DOHH2 (cell line): ENCODE data around the gene OIT3.

Experiments used
- H3F3A ChIP-seq: fragments of 200-600 bp; sonication (generic), shearing (Covaris generic); 2 replicates; pipeline ENCODE4 v1.6.0; 2016; ENCODE audit warnings: antibody characterized with exemption, mild to moderate bottlenecking; ENCODE audit not compliant: control insufficient read depth, insufficient read depth
- H3K27ac ChIP-seq: fragments of 200-600 bp; sonication (generic); 2 replicates; pipeline ENCODE4 v1.5.1; 2014; ENCODE audit warnings: low read depth, mild to moderate bottlenecking, low read length, moderate library complexity
- H3K27me3 ChIP-seq: fragments of 200-600 bp; sonication (generic); 2 replicates; pipeline ENCODE4 v1.6.1; 2014; ENCODE audit warnings: mild to moderate bottlenecking, low read length, mixed read lengths; ENCODE audit not compliant: control insufficient read depth
- H3K36me3 ChIP-seq: fragments of 200-600 bp; sonication (generic); 2 replicates; pipeline ENCODE4 v1.6.1; 2014; ENCODE audit warnings: mild to moderate bottlenecking, low read length, moderate library complexity, mixed read lengths; ENCODE audit not compliant: control insufficient read depth
- H3K4me1 ChIP-seq: fragments of 200-600 bp; sonication (generic); 2 replicates; pipeline ENCODE4 v1.6.1; 2014; ENCODE audit warnings: mild to moderate bottlenecking, low read length, mixed read lengths; ENCODE audit not compliant: control insufficient read depth
- H3K4me2 ChIP-seq: fragments of 200-600 bp; sonication (generic); 2 replicates; pipeline ENCODE4 v1.6.0; 2014; ENCODE audit warnings: mild to moderate bottlenecking, low read length, moderate library complexity
- H3K4me3 ChIP-seq: fragments of 200-600 bp; sonication (generic); 2 replicates; pipeline ENCODE4 v1.5.1; 2014; ENCODE audit warnings: mild to moderate bottlenecking, low read length, mixed read lengths
- H3K79me2 ChIP-seq: fragments of 200-600 bp; sonication (generic); 2 replicates; pipeline ENCODE4 v1.6.1; 2014; ENCODE audit warnings: mild to moderate bottlenecking, low read length, mixed read lengths; ENCODE audit not compliant: control insufficient read depth
- H3K9me2 ChIP-seq: fragments of 200-600 bp; sonication (generic); replicated peaks from 2 replicates; pipeline ENCODE4 v1.6.1; 2014; ENCODE audit warnings: mild to moderate bottlenecking, low read length, mixed read lengths; ENCODE audit not compliant: control insufficient read depth
- H3K9me3 ChIP-seq: fragments of 200-600 bp; sonication (generic); 2 replicates; pipeline ENCODE4 v1.6.1; 2014; ENCODE audit warnings: antibody characterized with exemption, low read length, mixed read lengths; ENCODE audit not compliant: control insufficient read depth, insufficient read depth
- H4K20me1 ChIP-seq: fragments of 200-600 bp; sonication (generic); 2 replicates; pipeline ENCODE4 v1.6.0; 2014; ENCODE audit warnings: low read depth, mild to moderate bottlenecking, antibody characterized with exemption, low read length, moderate library complexity; ENCODE audit not compliant: control insufficient read depth, insufficient read depth
- EZH2phosphoT487 ChIP-seq: fragments of 200-600 bp; sonication (generic); IDR thresholded peaks from 2 replicates; pipeline ENCODE4 v1.6.1; 2017; ENCODE audit warnings: borderline replicate concordance, mild to moderate bottlenecking, antibody characterized with exemption, low read length, moderate library complexity, mixed read lengths
- TF ChIP-seq, protein P1 (sequence below): fragments of 200-600 bp; sonication (generic); IDR thresholded peaks from one replicate; pipeline ENCODE4 v1.5.1; 2014; ENCODE audit warnings: antibody characterized with exemption, mild to moderate bottlenecking, low read depth, low read length; ENCODE audit not compliant: poor library complexity, severe bottlenecking

Gene OIT3

DNA sequence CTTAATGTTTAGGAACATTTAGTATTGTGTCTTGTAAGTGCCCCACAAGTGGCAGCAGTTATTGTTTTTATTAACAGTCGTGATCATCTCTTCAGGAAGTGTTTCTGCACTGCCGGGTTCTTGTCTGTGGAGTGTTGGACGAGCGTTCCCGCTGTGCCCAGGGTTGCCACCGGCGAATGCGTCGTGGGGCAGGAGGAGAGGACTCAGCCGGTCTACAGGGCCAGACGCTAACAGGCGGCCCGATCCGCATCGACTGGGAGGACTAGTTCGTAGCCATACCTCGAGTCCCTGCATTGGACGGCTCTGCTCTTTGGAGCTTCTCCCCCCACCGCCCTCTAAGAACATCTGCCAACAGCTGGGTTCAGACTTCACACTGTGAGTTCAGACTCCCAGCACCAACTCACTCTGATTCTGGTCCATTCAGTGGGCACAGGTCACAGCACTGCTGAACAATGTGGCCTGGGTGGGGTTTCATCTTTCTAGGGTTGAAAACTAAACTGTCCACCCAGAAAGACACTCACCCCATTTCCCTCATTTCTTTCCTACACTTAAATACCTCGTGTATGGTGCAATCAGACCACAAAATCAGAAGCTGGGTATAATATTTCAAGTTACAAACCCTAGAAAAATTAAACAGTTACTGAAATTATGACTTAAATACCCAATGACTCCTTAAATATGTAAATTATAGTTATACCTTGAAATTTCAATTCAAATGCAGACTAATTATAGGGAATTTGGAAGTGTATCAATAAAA lies 38.9 kb downstream of the OIT3 start:
- H3K27ac ChIP-seq: no peak overlapping the region
- H3K9me3 ChIP-seq: no peaks in the 10 kb centered on the region
- no peaks in the 10 kb centered on the region for H3K36me3 ChIP-seq
- H3K4me1 ChIP-seq: no peaks in the 10 kb centered on the region
- H3F3A ChIP-seq: no peaks in the 10 kb centered on the region
- H3K9me2 ChIP-seq: no peaks in the 10 kb centered on the region
- no peak overlapping the region for H3K4me2 ChIP-seq
- H3K79me2 ChIP-seq: no peaks in the 10 kb centered on the region
- H3K4me3 ChIP-seq: no peak overlapping the region
- H3K27me3 ChIP-seq: 0 out of 2 replicates have a peak, but pooled peaks cover 5% of the 10 kb centered on the region
- H4K20me1 ChIP-seq: no peaks in the 10 kb centered on the region
- TF ChIP-seq, protein P1, sequence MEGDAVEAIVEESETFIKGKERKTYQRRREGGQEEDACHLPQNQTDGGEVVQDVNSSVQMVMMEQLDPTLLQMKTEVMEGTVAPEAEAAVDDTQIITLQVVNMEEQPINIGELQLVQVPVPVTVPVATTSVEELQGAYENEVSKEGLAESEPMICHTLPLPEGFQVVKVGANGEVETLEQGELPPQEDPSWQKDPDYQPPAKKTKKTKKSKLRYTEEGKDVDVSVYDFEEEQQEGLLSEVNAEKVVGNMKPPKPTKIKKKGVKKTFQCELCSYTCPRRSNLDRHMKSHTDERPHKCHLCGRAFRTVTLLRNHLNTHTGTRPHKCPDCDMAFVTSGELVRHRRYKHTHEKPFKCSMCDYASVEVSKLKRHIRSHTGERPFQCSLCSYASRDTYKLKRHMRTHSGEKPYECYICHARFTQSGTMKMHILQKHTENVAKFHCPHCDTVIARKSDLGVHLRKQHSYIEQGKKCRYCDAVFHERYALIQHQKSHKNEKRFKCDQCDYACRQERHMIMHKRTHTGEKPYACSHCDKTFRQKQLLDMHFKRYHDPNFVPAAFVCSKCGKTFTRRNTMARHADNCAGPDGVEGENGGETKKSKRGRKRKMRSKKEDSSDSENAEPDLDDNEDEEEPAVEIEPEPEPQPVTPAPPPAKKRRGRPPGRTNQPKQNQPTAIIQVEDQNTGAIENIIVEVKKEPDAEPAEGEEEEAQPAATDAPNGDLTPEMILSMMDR: no peak
- no peak for TF ChIP-seq EZH2phosphoT487

DNA sequence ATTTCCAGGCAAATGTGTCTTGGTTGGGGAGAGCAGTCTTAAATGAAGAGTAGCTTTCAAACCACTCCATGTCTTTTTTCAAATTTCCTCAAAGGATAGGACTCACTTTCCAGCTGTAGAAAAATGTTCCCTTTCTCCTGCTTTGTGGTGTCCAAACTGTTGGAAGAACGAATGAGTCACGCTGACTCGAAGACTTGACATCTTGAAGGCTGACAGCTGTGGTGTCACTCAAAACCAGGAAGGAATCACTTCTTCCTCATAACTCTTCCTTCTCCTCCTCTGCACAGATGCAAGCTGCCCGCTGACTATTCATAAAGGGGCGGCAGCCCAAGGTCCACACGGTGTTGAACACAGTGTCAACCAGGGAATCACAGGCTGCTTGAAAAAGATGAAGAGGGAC lies 41.8 kb downstream of the OIT3 start:
- TF ChIP-seq, protein P1: no peak
- no peak for TF ChIP-seq EZH2phosphoT487
- Histone ChIP-seq H3K79me2 (no peaks in the 10 kb centered on the region), H3K9me3 (no peaks in the 10 kb centered on the region), H3F3A (no peaks in the 10 kb centered on the region), H3K36me3 (no peaks in the 10 kb centered on the region), H4K20me1 (no peaks in the 10 kb centered on the region), H3K9me2 (no peaks in the 10 kb centered on the region), H3K27ac (no peak overlapping the region), H3K4me3 (no peak overlapping the region), H3K27me3 (peaks cover 5% of the 10 kb centered on the region; the same call in 1 of the 2 replicates), H3K4me1 (no peaks in the 10 kb centered on the region), H3K4me2 (no peak overlapping the region)

GRCh38 chr10:72943498-72944234 lies 50.1 kb downstream of the OIT3 start:
- Histone ChIP-seq H3K27me3 (peaks cover 9% of the 10 kb centered on the region), H4K20me1 (no peaks in the 10 kb centered on the region), H3K27ac (no peak overlapping the region), H3K79me2 (no peaks in the 10 kb centered on the region), H3K9me3 (no peaks in the 10 kb centered on the region), H3K4me3 (no peak overlapping the region), H3F3A (no peaks in the 10 kb centered on the region), H3K4me2 (no peak overlapping the region), H3K4me1 (no peaks in the 10 kb centered on the region), H3K9me2 (no peaks in the 10 kb centered on the region), H3K36me3 (no peaks in the 10 kb centered on the region)
- TF ChIP-seq EZH2phosphoT487: no peak
- TF ChIP-seq, protein P1: no peak
